Measurements from ENCODE around the gene ZNF316.

Gene ZNF316

GRCh38 chr7:6636741-6637543 is at the start of gene ZNF316:
Gene ZNF316 (plus strand): TSS chr7:6637318. CDS start chr7:6642410, 5,092 bp downstream.
- peak; percentile 34 for DNase-seq (ENCODE audit: low spot score)

- DNase-seq (ENCODE audit: low spot score), result no peak
Observed at GRCh38 chr7:6588566-6588965, 48.6 kb upstream of the ZNF316 start.

GRCh38 chr7:6589151-6589828 is 47.8 kb upstream of the ZNF316 start:
- no peak for DNase-seq (ENCODE audit: low spot score)

GRCh38 chr7:6589829-6590644 is 47.1 kb upstream of the ZNF316 start, which contains the start of gene INTS15:
Gene INTS15 (plus strand): TSS chr7:6590021. CDS start chr7:6590284, 263 bp downstream.
- peak; percentile 81 for DNase-seq (ENCODE audit: low spot score)

- peak; percentile 68 for DNase-seq (ENCODE audit: low spot score)
Observed at GRCh38 chr7:6590645-6591110, 46.4 kb upstream of the ZNF316 start.

- no peak for DNase-seq (ENCODE audit: low spot score)
Observed at GRCh38 chr7:6600093-6600492, 37.0 kb upstream of the ZNF316 start.

GRCh38 chr7:6604458-6604857 is 32.7 kb upstream of the ZNF316 start:
- DNase-seq (ENCODE audit: low spot score), result no peak

- DNase-seq (ENCODE audit: low spot score), result no peak
Observed at GRCh38 chr7:6606866-6607583, 30.1 kb upstream of the ZNF316 start.

- no peak for DNase-seq (ENCODE audit: low spot score)
Observed at GRCh38 chr7:6607651-6608051, 29.5 kb upstream of the ZNF316 start.

- no peak for DNase-seq (ENCODE audit: low spot score)
Observed at GRCh38 chr7:6608081-6608480, 29.0 kb upstream of the ZNF316 start.

GRCh38 chr7:6608794-6609193 is 28.3 kb upstream of the ZNF316 start:
- DNase-seq (ENCODE audit: low spot score), result no peak

GRCh38 chr7:6612819-6613218 is 24.3 kb upstream of the ZNF316 start:
- no peak for DNase-seq (ENCODE audit: low spot score)

- no peak for DNase-seq (ENCODE audit: low spot score)
Observed at GRCh38 chr7:6613706-6614105, 23.4 kb upstream of the ZNF316 start.

GRCh38 chr7:6614953-6615722 is 22.0 kb upstream of the ZNF316 start, which contains the start of gene ZNF853:
Gene ZNF853 (plus strand): TSS chr7:6615610. CDS start chr7:6616175, 565 bp downstream.
- DNase-seq (ENCODE audit: low spot score), result no peak

- DNase-seq (ENCODE audit: low spot score), result peak; percentile 40
Observed at GRCh38 chr7:6615723-6616555, 21.2 kb upstream of the ZNF316 start.

- DNase-seq (ENCODE audit: low spot score), result no peak
Observed at GRCh38 chr7:6616854-6617643, 20.1 kb upstream of the ZNF316 start.

GRCh38 chr7:6618621-6619020 is 18.5 kb upstream of the ZNF316 start:
- DNase-seq (ENCODE audit: low spot score), result no peak

- no peak for DNase-seq (ENCODE audit: low spot score)
Observed at GRCh38 chr7:6619961-6620360, 17.2 kb upstream of the ZNF316 start.
